ENCODE results near the gene A2M. TPM values are rescaled to one million over a fixed set of nuclear protein-coding genes. Genes with fewer than 3 reads are reported as not detected.
A peak's percentile ranks its signal among the peaks of the same experiment; 100 is the strongest.

Gene A2M
- total and polyA plus RNA-seq, 2 of the 13 experiments (the other 11 are each of a cell fraction or from before 2014, with no cell fraction given): 2,807 to 6,551 TPM

- TF ChIP-seq PHF5A (CRISPR knock-in tag; IDR thresholded peaks at IDR 0.05; ENCODE audit: low read depth, unreplicated experiment) (peak; percentile 72), KDM3A (CRISPR knock-in tag; IDR thresholded peaks at IDR 0.05; ENCODE audit: low read depth) (0 out of 2 replicates have a peak, but pooled peaks have one; percentile 31), BCLAF1 (IDR thresholded peaks at IDR 0.05) (no peak), HNRNPUL1 (IDR thresholded peaks at IDR 0.05; ENCODE audit: low read depth, low read length) (0 out of 2 replicates have a peak, but pooled peaks have one; percentile 21), ZNF563 (CRISPR knock-in tag; IDR thresholded peaks at IDR 0.05) (no peak), HNRNPH1 (optimal IDR thresholded peaks at IDR 0.05; ENCODE audit: low read depth, low read length) (no peak), RBM22 (optimal IDR thresholded peaks at IDR 0.05; ENCODE audit: low read length) (peak; percentile 91), ZNF616 (CRISPR knock-in tag; IDR thresholded peaks at IDR 0.05; ENCODE audit: low read depth) (no peak), DBP (CRISPR knock-in tag; IDR thresholded peaks at IDR 0.05; ENCODE audit: not compliant biosample characterization) (no peak), ZNF850 (CRISPR knock-in tag; conservative IDR thresholded peaks at IDR 0.05) (no peak), LCORL (IDR thresholded peaks at IDR 0.05) (no peak), LCORL (CRISPR knock-in tag; IDR thresholded peaks at IDR 0.05) (0 out of 2 replicates have a peak, but pooled peaks have one; percentile 39), CBX1 (IDR thresholded peaks at IDR 0.05; ENCODE audit: low read depth) (no peak), PAWR (CRISPR knock-in tag; IDR thresholded peaks at IDR 0.05; ENCODE audit: borderline replicate concordance) (no peak), MTA1 (CRISPR knock-in tag; IDR thresholded peaks at IDR 0.05; ENCODE audit: borderline replicate concordance) (no peak), KLF12 (CRISPR knock-in tag; IDR thresholded peaks at IDR 0.05; ENCODE audit: borderline replicate concordance) (no peak)
- TF ChIP-seq, protein P1, sequence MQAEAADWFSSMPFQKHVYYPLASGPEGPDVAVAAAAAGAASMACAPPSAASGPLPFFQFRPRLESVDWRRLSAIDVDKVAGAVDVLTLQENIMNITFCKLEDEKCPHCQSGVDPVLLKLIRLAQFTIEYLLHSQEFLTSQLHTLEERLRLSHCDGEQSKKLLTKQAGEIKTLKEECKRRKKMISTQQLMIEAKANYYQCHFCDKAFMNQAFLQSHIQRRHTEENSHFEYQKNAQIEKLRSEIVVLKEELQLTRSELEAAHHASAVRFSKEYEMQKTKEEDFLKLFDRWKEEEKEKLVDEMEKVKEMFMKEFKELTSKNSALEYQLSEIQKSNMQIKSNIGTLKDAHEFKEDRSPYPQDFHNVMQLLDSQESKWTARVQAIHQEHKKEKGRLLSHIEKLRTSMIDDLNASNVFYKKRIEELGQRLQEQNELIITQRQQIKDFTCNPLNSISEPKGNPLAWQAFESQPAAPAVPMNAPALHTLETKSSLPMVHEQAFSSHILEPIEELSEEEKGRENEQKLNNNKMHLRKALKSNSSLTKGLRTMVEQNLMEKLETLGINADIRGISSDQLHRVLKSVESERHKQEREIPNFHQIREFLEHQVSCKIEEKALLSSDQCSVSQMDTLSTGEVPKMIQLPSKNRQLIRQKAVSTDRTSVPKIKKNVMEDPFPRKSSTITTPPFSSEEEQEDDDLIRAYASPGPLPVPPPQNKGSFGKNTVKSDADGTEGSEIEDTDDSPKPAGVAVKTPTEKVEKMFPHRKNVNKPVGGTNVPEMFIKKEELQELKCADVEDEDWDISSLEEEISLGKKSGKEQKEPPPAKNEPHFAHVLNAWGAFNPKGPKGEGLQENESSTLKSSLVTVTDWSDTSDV (CRISPR knock-in tag; IDR thresholded peaks at IDR 0.05): no peak
- TF ChIP-seq, protein P2, sequence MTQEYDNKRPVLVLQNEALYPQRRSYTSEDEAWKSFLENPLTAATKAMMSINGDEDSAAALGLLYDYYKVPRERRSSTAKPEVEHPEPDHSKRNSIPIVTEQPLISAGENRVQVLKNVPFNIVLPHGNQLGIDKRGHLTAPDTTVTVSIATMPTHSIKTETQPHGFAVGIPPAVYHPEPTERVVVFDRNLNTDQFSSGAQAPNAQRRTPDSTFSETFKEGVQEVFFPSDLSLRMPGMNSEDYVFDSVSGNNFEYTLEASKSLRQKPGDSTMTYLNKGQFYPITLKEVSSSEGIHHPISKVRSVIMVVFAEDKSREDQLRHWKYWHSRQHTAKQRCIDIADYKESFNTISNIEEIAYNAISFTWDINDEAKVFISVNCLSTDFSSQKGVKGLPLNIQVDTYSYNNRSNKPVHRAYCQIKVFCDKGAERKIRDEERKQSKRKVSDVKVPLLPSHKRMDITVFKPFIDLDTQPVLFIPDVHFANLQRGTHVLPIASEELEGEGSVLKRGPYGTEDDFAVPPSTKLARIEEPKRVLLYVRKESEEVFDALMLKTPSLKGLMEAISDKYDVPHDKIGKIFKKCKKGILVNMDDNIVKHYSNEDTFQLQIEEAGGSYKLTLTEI (CRISPR knock-in tag; conservative IDR thresholded peaks at IDR 0.05): no peak
- TF ChIP-seq, protein P3, sequence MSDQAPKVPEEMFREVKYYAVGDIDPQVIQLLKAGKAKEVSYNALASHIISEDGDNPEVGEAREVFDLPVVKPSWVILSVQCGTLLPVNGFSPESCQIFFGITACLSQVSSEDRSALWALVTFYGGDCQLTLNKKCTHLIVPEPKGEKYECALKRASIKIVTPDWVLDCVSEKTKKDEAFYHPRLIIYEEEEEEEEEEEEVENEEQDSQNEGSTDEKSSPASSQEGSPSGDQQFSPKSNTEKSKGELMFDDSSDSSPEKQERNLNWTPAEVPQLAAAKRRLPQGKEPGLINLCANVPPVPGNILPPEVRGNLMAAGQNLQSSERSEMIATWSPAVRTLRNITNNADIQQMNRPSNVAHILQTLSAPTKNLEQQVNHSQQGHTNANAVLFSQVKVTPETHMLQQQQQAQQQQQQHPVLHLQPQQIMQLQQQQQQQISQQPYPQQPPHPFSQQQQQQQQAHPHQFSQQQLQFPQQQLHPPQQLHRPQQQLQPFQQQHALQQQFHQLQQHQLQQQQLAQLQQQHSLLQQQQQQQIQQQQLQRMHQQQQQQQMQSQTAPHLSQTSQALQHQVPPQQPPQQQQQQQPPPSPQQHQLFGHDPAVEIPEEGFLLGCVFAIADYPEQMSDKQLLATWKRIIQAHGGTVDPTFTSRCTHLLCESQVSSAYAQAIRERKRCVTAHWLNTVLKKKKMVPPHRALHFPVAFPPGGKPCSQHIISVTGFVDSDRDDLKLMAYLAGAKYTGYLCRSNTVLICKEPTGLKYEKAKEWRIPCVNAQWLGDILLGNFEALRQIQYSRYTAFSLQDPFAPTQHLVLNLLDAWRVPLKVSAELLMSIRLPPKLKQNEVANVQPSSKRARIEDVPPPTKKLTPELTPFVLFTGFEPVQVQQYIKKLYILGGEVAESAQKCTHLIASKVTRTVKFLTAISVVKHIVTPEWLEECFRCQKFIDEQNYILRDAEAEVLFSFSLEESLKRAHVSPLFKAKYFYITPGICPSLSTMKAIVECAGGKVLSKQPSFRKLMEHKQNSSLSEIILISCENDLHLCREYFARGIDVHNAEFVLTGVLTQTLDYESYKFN (CRISPR knock-in tag; conservative IDR thresholded peaks at IDR 0.05): peak; percentile 67
These were observed 1.8 kb downstream of the A2M start (continued) for GRCh38 chr12:9113987-9114309.

Data from HepG2 (cell line).